HG03354 (cell line): ENCODE results near the gene NKAIN2.

Source experiments
- ATAC-seq: cut with Tn5 transposase; IDR thresholded peaks from one replicate; pipeline ENCODE4 v1.9.1; 2021; ENCODE audit warnings: mild to moderate bottlenecking; ENCODE audit not compliant: unreplicated experiment, poor library complexity, severe bottlenecking

The NKAIN2 gene

GRCh38 chr6:124066269-124066668, 262.6 kb downstream of the NKAIN2 start:
- ATAC-seq, result no peak

- no peak for ATAC-seq
Observed at GRCh38 chr6:124066946-124067552, 263.4 kb downstream of the NKAIN2 start.

GRCh38 chr6:124069230-124069950, 265.7 kb downstream of the NKAIN2 start:
- no peak for ATAC-seq

- no peak for ATAC-seq
Observed at GRCh38 chr6:124073021-124073420, 269.4 kb downstream of the NKAIN2 start.

- ATAC-seq, result no peak
Observed at GRCh38 chr6:124073820-124074587, 270.3 kb downstream of the NKAIN2 start.

- ATAC-seq, result no peak
Observed at GRCh38 chr6:124074606-124075005, 270.9 kb downstream of the NKAIN2 start.

- no peak for ATAC-seq
Observed at GRCh38 chr6:124076336-124077048, 272.8 kb downstream of the NKAIN2 start.

GRCh38 chr6:124078169-124078568, 274.5 kb downstream of the NKAIN2 start:
- ATAC-seq, result no peak

- ATAC-seq, result no peak
Observed at GRCh38 chr6:124080483-124080882, 276.8 kb downstream of the NKAIN2 start.

- ATAC-seq, result no peak
Observed at GRCh38 chr6:124090491-124090890, 286.8 kb downstream of the NKAIN2 start.

GRCh38 chr6:124099520-124099919, 295.9 kb downstream of the NKAIN2 start:
- ATAC-seq, result no peak

- no peak for ATAC-seq
Observed at GRCh38 chr6:124110514-124110913, 306.8 kb downstream of the NKAIN2 start.

- ATAC-seq, result no peak
Observed at GRCh38 chr6:124119596-124119995, 315.9 kb downstream of the NKAIN2 start.

GRCh38 chr6:124123617-124124209, 320.0 kb downstream of the NKAIN2 start:
- no peak for ATAC-seq

- ATAC-seq, result no peak
Observed at GRCh38 chr6:124131259-124131658, 327.6 kb downstream of the NKAIN2 start.

- no peak for ATAC-seq
Observed at GRCh38 chr6:124131779-124132178, 328.1 kb downstream of the NKAIN2 start.

GRCh38 chr6:124132256-124132655, 328.6 kb downstream of the NKAIN2 start:
- no peak for ATAC-seq

- no peak for ATAC-seq
Observed at GRCh38 chr6:124142852-124143251, 339.2 kb downstream of the NKAIN2 start.

GRCh38 chr6:124143435-124143834, 339.8 kb downstream of the NKAIN2 start:
- ATAC-seq, result no peak

GRCh38 chr6:124147621-124148020, 344.0 kb downstream of the NKAIN2 start:
- ATAC-seq, result no peak
